Ovary (tissue), 9 donors: ENCODE data around the gene ADD2. TPM values are rescaled to one million over a fixed set of nuclear protein-coding genes. Genes with fewer than 3 reads are reported as not detected.
"Not testable (repeated sequence)": the region's sequence is repeated elsewhere in the genome, so short reads cannot be mapped to it uniquely, and the experiment has no call there.

Source experiments
- DNase-seq, 5 donors: peaks; one replicate each; pipeline ENCODE4 v3.0.0-alpha.2; 2019 to 2020
- H3K27ac ChIP-seq, 2 donors: fragments of 200-600 bp; one replicate each; pipeline versions ENCODE4 v1.5.1 to v1.8.0; 2019 to 2022
- H3K27me3 ChIP-seq: fragments of 200-600 bp; one replicate; pipeline ENCODE4 v1.8.0; 2022
- H3K36me3 ChIP-seq: fragments of 200-600 bp; sonication (generic); one replicate; pipeline ENCODE4 v1.5.1; 2019
- H3K4me1 ChIP-seq: one replicate; pipeline ENCODE4 v1.8.1; 2013; ENCODE audit warnings: mild to moderate bottlenecking, moderate library complexity; ENCODE audit not compliant: insufficient read depth
- H3K4me3 ChIP-seq: fragments of 200-600 bp; sonication (generic); one replicate; pipeline ENCODE4 v1.5.1; 2017
- H3K9me3 ChIP-seq, 2 donors: fragments of 200-600 bp in 1 of 2; sonication (generic) in 1 of 2; one replicate each; pipeline versions ENCODE4 v1.5.1 to v1.8.1; 2013 to 2019; ENCODE audit warnings: mild to moderate bottlenecking in 1 of 2, moderate library complexity in 1 of 2
- EP300 ChIP-seq: sonication (generic); formaldehyde crosslinking; IDR thresholded peaks from one replicate; pipeline ENCODE4 v1.6.1; 2017; ENCODE audit warnings: antibody characterized with exemption
- POLR2A ChIP-seq: fragments of 450-650 bp; IDR thresholded peaks from one replicate; pipeline ENCODE4 v1.6.1; 2017; ENCODE audit warnings: antibody characterized with exemption, mild to moderate bottlenecking, moderate library complexity
- WGBS, 3 donors: extraction: QIAGEN DNeasy Blood & Tissue Kit in 1 of 3; methylation state at CpG; one replicate each; pipeline versions ENCODE4 v1.1.5 to v1.1.7; 2013 to 2017; 5-methylcytosine and 5-hydroxymethylcytosine counted together
- intact Hi-C, 4 donors: fragments of 100-400 bp; cut with DNase I; formaldehyde crosslinking; loops; one replicate each; pipeline versions ENCODE4 v1.11.0 to v1.15.1; 2022 to 2023
- polyA plus RNA-seq, 2 donors: library from polyadenylated mRNA; stranded (reverse); fragments of 200-250 nt in 1 of 2; fragments of 350-450 nt in 1 of 2; fragmentation: Illumina TruSeq in 1 of 2; extraction: RNeasy Lipid Tissue Mini Kit (QIAGEN cat#74804) in 1 of 2; gene quantifications; one replicate each; pipeline ENCODE4 v1.2.3, GENCODE V29; 2013 to 2014
- total RNA-seq, 7 donors: library from RNA; depleted of rRNA in 2 of 7; stranded (reverse); fragments of >200 nt in 2 of 7; fragmentation: NEBNext Ultra II Directional in 3 of 7; extraction: Animal tissue kit (Norgen Biotek cat#: 25700) in 3 of 7; gene quantifications; one replicate each; pipeline versions ENCODE4 v1.1.0 to v1.2.4, GENCODE V29; 2016 to 2023
- TF ChIP-seq, protein P1 (sequence below), 3 donors: fragments of 450-650 bp in 2 of 3; fragments of 200-600 bp in 1 of 3; IDR thresholded peaks; one replicate each; pipeline versions ENCODE4 v1.5.1 to v1.8.0; 2016 to 2022; ENCODE audit warnings: antibody characterized with exemption in 3 of 3, mild to moderate bottlenecking in 1 of 3
- donor health status: DM: no; HTN: no; CAD: no; lungs with moderate emphysema.
- donor health status: DM: no; HTN: no; CAD: no.
- donor health status: Bipolar disorder and iron deficiency.
- donor health status: DM: yes; HTN: yes; CAD: no.
- donor health status: DM: no; HTN: no; CAD: no.
- donor health status: DM: yes; HTN: yes; CAD: no.

The ADD2 gene
- total and polyA plus RNA-seq, 9 donors: 0.29 to 6.2 (median 0.82) TPM

DNA sequence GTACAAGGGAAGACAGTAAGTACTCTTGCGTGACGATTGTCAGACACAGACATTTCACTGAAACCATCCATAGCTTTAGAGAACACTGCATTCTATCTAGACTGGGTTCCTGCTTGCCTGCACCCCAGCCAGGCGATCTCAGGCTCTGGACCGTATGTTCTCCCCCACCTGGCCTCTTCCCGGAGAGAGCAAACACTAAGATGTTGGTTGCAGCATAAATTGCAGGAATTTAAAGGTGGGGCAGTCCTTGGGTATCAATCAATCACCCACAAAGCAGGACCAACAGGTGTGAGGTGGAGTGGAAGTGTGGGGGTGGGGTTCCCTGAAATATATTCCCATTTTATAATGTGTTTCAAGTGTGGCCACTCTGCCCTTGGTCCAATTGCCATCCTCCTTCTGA, 110.8 kb downstream of the ADD2 start:
- no peak for DNase-seq
- Histone ChIP-seq H3K4me3 (no peak overlapping the region), H3K27ac (no peak overlapping the region), H3K9me3 (no peaks in the 10 kb centered on the region), H3K27me3 (no peaks in the 10 kb centered on the region), H3K4me1 (no peaks in the 10 kb centered on the region), H3K36me3 (no peaks in the 10 kb centered on the region)
- intact Hi-C loops: no loop called here
- no peak for TF ChIP-seq EP300
- TF ChIP-seq, protein P1, sequence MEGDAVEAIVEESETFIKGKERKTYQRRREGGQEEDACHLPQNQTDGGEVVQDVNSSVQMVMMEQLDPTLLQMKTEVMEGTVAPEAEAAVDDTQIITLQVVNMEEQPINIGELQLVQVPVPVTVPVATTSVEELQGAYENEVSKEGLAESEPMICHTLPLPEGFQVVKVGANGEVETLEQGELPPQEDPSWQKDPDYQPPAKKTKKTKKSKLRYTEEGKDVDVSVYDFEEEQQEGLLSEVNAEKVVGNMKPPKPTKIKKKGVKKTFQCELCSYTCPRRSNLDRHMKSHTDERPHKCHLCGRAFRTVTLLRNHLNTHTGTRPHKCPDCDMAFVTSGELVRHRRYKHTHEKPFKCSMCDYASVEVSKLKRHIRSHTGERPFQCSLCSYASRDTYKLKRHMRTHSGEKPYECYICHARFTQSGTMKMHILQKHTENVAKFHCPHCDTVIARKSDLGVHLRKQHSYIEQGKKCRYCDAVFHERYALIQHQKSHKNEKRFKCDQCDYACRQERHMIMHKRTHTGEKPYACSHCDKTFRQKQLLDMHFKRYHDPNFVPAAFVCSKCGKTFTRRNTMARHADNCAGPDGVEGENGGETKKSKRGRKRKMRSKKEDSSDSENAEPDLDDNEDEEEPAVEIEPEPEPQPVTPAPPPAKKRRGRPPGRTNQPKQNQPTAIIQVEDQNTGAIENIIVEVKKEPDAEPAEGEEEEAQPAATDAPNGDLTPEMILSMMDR (IDR thresholded peaks at IDR 0.05): no peak
- no peak for TF ChIP-seq POLR2A
- WGBS, 3 donors: 56 to 60% (median 60%) methylated on average over 5 of the region's 5 CpGs

DNA sequence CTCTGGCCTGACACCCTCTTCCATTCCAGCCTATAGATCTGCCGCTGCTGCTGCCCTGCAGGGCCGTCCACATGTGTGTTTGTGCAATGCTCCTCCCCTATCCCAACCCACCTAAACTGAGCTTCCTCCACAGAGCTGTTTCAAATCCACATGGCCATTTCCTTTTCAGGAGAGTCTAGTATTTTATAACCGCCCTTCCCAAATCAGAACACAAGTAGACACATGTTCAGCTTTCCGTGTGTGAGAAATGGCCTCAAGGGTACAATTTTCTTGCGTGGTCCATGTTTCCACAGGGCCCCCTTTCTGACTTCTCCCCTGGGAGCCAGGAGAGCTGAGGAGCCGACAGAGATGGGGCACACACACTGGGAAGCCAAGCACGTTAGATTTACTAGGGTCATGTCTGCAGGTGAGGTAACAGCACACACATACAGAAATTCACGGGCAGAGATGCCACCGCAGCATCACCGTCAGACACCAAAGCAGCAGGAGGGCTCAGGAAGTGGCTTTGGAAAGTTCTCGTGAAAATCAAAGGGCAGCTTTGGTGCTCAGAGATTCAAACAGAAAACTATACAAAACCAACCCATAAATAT, 111.5 kb downstream of the ADD2 start:
- no peak overlapping the region for H3K4me3 ChIP-seq
- no peak overlapping the region for H3K27ac ChIP-seq
- no peaks in the 10 kb centered on the region for H3K4me1 ChIP-seq
- 73 to 79% (median 74%) methylated on average over 11 of the region's 11 CpGs for WGBS, 3 donors
- no peak for TF ChIP-seq EP300
- TF ChIP-seq, protein P1 (IDR thresholded peaks at IDR 0.05): no peak
- no peak for TF ChIP-seq POLR2A
- no peaks in the 10 kb centered on the region for H3K36me3 ChIP-seq
- no peaks in the 10 kb centered on the region for H3K9me3 ChIP-seq
- no peak for DNase-seq
- H3K27me3 ChIP-seq: no peaks in the 10 kb centered on the region
- intact Hi-C loops: no loop called here

DNA sequence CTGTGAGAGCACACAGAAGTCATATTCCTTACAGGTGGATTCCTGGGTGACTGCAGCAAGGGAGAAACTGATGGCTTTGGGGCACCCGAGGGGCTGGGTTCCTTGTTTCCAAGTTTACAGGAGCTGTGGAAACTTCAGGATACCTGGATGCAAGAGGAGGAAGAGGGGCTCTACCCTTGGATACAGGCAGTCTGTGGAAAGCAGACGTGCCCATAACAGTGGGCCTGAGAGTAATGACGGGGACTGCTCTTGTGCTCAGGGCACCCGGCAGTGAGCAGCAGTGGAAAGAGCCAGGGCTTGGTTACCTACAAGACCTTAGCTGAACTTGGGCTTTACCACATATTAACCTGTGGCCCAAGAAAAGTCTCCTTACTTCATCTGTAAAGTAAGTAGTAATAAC, 112.2 kb downstream of the ADD2 start:
- Histone ChIP-seq H3K36me3 (no peaks in the 10 kb centered on the region), H3K27ac (no peak overlapping the region), H3K27me3 (no peaks in the 10 kb centered on the region), H3K4me1 (no peaks in the 10 kb centered on the region), H3K9me3 (no peaks in the 10 kb centered on the region), H3K4me3 (no peak overlapping the region)
- intact Hi-C loops: no loop called here
- DNase-seq: no peak
- 76 to 77% (median 77%) methylated on average over 4 of the region's 4 CpGs for WGBS, 3 donors
- TF ChIP-seq POLR2A (no peak), EP300 (no peak)
- TF ChIP-seq, protein P1 (IDR thresholded peaks at IDR 0.05): no peak

DNA sequence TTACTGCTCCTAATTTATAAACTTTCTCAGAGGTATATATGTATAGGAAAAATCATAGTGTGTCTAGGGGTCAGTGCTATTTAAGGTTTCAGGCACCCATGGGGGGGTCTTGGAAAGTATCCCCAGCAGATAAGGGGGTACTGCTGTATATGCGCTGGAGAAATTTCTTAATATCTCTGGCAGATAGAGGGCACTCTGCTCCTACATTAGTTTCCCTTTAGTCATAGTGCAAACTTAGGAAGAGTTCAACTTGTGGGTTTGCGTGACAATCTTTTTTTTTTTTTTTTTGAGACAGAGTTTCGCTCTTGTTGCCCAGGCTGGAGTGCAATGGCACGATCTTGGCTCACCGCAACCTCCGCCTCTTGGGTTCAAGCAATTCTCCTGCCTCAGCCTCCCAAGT, 112.8 kb downstream of the ADD2 start:
- H3K27ac ChIP-seq, H3K9me3 ChIP-seq, DNase-seq, H3K4me3 ChIP-seq, intact Hi-C loops, H3K4me1 ChIP-seq, H3K36me3 ChIP-seq, H3K27me3 ChIP-seq: not testable (repeated sequence)
- 43 to 57% (median 44%) methylated on average over 6 of the region's 6 CpGs for WGBS, 3 donors

DNA sequence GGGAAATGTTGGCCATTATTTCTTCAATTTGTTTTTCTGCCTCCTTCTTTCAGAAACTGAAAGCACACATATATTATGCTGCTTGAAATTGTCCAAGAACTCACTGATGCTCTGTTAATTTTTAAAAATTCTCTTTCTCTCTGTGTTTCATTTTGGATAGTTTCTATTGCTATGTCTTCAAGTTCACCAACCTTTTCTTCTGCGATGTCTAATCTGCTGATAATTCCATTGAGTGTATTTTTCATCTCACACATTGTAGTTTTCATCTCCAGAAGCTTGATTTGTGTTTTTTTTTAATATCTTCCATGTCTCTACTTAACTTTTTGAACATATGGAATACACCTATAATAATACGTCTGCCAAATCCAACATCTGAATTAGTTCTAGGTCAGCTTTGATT, 116.3 kb downstream of the ADD2 start:
- TF ChIP-seq POLR2A (no peak), EP300 (no peak)
- TF ChIP-seq, protein P1 (IDR thresholded peaks at IDR 0.05): no peak
- Histone ChIP-seq H3K4me3 (no peak overlapping the region), H3K4me1 (no peaks in the 10 kb centered on the region), H3K36me3 (no peaks in the 10 kb centered on the region), H3K9me3 (no peaks in the 10 kb centered on the region), H3K27ac (no peak overlapping the region), H3K27me3 (no peaks in the 10 kb centered on the region)
- intact Hi-C loops: no loop called here
- WGBS, 3 donors: 77 to 89% (median 81%) methylated on average over 2 of the region's 2 CpGs
- no peak for DNase-seq
